ENCODE measurements around the gene RSPH3. TPM values are rescaled to one million over a fixed set of nuclear protein-coding genes. Genes with fewer than 3 reads are reported as not detected.

RSPH3 gene
- total RNA-seq, 1 experiment from 2014 or later, result 24.7 TPM

GRCh38 chr6:159043947-159044346, 43.9 kb upstream of the RSPH3 start:
- ATAC-seq (no peak), DNase-seq (ENCODE audit: low read depth, low spot score) (no peak)
- no peak overlapping the region for H3K9ac ChIP-seq (ENCODE audit: low read length)
- no peak overlapping the region for H3K27ac ChIP-seq (ENCODE audit: low read depth, low read length)
- no peaks in the 10 kb centered on the region for H3K27me3 ChIP-seq (ENCODE audit: insufficient read depth, low read length)
- H3K4me3 ChIP-seq (replicated peaks in 1 of 2; ENCODE audit: low read depth in 1 of 2, low read length in 2 of 2), result no peak overlapping the region
- no peak overlapping the region for H3K4me2 ChIP-seq (ENCODE audit: low read length)
- no peaks in the 10 kb centered on the region for H3K9me2 ChIP-seq (ENCODE audit: insufficient read depth)
- POLR2A ChIA-PET, result no interaction called here
- no peaks in the 10 kb centered on the region for H4K20me1 ChIP-seq (ENCODE audit: insufficient read depth)
- BruUV-seq (replicated peaks), result no TSS peak
- CTCF ChIA-PET, result interaction anchor here (2.0 kb wide), 1 partner anchor 91 kb away, joined by 14 read pairs; no protein-coding TSS in a partner anchor
- H2AFZ ChIP-seq (ENCODE audit: low read depth, low read length, poor library complexity, severe bottlenecking), result no peak overlapping the region
- peaks cover 0 to 11% of the 10 kb centered on the region in 2 experiments; a peak in 2 of 4 replicates for H3K4me1 ChIP-seq (ENCODE audit: control insufficient read depth in 1 of 2, insufficient read depth in 2 of 2, low read length in 2 of 2)
- intact Hi-C loops (cut with micrococcal nuclease), result no loop called here
- H3K36me3 ChIP-seq (ENCODE audit: control insufficient read depth in 1 of 2, insufficient read depth in 2 of 2, low read length in 2 of 2), result no peaks in the 10 kb centered on the region
- no peak for TF ChIP-seq SP1 (IDR thresholded peaks at IDR 0.05; ENCODE audit: low read depth)
- TF ChIP-seq MAX (IDR thresholded peaks at IDR 0.05), result no peak
- TF ChIP-seq SIN3A (IDR thresholded peaks at IDR 0.05; ENCODE audit: low read depth), result no peak
- TF ChIP-seq TCF7L2 (IDR thresholded peaks at IDR 0.05; ENCODE audit: borderline replicate concordance, extremely low read depth, insufficient read depth, insufficient read length), result no peak
- no peak for TF ChIP-seq CEBPB (IDR thresholded peaks at IDR 0.05; ENCODE audit: low read depth)
- TF ChIP-seq REST (IDR thresholded peaks at IDR 0.05; ENCODE audit: low read depth), result no peak
- no peaks in the 10 kb centered on the region for H3K79me2 ChIP-seq (ENCODE audit: insufficient read depth, low read length)
- H3K9me3 ChIP-seq (ENCODE audit: control insufficient read depth in 1 of 2, insufficient read depth in 1 of 2, low read depth in 1 of 2, low read length in 2 of 2), result no peaks in the 10 kb centered on the region
- RAD21 ChIA-PET (ENCODE audit: low non-redundant PET in 1 of 2, low total read pairs in 2 of 2, uncharacterized antibody in 2 of 2, unreplicated experiment in 2 of 2), result interaction anchor here in 1 of 2 experiments (1.0 kb wide), 1 partner anchor 91 kb away, joined by 3 read pairs; no protein-coding TSS in a partner anchor

Data from HCT116 (cell line).